PFSK-1 (cell line): ENCODE results near the gene MYH10.

ENCODE experiments used
- FOXP2 ChIP-seq: optimal IDR thresholded peaks from 2 replicates; pipeline ENCODE3; 2011; ENCODE audit warnings: borderline replicate concordance, control low read depth, inconsistent platforms; ENCODE audit not compliant: insufficient read depth; ENCODE audit errors: extremely low read length, extremely low read depth
- POLR2AphosphoS5 ChIP-seq: IDR thresholded peaks from 2 replicates; pipeline ENCODE4 v1.6.1; 2012; ENCODE audit warnings: low read depth, mild to moderate bottlenecking, control low read depth, low read length, moderate library complexity
- SIN3A ChIP-seq: IDR thresholded peaks from 2 replicates; pipeline ENCODE4 v1.6.1; 2012; ENCODE audit warnings: mild to moderate bottlenecking, low read length, moderate library complexity, borderline replicate concordance; ENCODE audit not compliant: insufficient read depth
- TAF1 ChIP-seq: IDR thresholded peaks from 2 replicates; pipeline ENCODE4 v1.6.1; 2012; ENCODE audit warnings: low read length, control low read depth, borderline replicate concordance; ENCODE audit not compliant: insufficient read depth
- TF ChIP-seq, protein P1 (sequence below), 2 experiments: IDR thresholded peaks; 2 replicates each; pipeline versions ENCODE4 v1.6.1 to v1.8.0; 2011 to 2012; ENCODE audit warnings: low read depth in 2 of 2, low read length in 2 of 2, control low read depth in 1 of 2, inconsistent platforms in 1 of 2, mild to moderate bottlenecking in 1 of 2, moderate library complexity in 1 of 2; ENCODE audit not compliant: insufficient read depth in 1 of 2

The MYH10 gene

DNA sequence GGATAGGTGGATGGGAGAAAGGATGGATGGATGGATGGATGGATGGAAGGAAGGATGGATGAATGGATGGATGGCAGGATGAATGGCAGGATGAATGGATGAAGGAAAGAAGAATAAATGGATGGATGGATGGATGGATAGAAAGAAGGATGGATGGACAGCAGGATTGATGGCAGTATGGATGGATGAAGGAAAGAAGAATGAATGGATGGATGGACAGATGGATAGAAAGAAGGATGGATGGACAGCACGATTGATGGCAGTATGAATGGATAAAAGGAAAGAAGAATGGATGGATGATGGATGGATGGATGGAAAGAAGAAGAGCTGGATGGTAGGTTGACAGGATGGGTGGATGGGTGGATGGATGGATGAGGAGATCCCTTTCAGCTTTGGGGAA, 9.2 kb upstream of the MYH10 start:
- TF ChIP-seq SIN3A = no peak
- TF ChIP-seq POLR2AphosphoS5 = no peak
- no peak for TF ChIP-seq FOXP2
- TF ChIP-seq TAF1 = no peak
- TF ChIP-seq, protein P1, sequence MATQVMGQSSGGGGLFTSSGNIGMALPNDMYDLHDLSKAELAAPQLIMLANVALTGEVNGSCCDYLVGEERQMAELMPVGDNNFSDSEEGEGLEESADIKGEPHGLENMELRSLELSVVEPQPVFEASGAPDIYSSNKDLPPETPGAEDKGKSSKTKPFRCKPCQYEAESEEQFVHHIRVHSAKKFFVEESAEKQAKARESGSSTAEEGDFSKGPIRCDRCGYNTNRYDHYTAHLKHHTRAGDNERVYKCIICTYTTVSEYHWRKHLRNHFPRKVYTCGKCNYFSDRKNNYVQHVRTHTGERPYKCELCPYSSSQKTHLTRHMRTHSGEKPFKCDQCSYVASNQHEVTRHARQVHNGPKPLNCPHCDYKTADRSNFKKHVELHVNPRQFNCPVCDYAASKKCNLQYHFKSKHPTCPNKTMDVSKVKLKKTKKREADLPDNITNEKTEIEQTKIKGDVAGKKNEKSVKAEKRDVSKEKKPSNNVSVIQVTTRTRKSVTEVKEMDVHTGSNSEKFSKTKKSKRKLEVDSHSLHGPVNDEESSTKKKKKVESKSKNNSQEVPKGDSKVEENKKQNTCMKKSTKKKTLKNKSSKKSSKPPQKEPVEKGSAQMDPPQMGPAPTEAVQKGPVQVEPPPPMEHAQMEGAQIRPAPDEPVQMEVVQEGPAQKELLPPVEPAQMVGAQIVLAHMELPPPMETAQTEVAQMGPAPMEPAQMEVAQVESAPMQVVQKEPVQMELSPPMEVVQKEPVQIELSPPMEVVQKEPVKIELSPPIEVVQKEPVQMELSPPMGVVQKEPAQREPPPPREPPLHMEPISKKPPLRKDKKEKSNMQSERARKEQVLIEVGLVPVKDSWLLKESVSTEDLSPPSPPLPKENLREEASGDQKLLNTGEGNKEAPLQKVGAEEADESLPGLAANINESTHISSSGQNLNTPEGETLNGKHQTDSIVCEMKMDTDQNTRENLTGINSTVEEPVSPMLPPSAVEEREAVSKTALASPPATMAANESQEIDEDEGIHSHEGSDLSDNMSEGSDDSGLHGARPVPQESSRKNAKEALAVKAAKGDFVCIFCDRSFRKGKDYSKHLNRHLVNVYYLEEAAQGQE (IDR thresholded peaks at IDR 0.05; ENCODE audit: insufficient read depth in 1 of 2, low read depth in 2 of 2, low read length in 2 of 2) = no peak

DNA sequence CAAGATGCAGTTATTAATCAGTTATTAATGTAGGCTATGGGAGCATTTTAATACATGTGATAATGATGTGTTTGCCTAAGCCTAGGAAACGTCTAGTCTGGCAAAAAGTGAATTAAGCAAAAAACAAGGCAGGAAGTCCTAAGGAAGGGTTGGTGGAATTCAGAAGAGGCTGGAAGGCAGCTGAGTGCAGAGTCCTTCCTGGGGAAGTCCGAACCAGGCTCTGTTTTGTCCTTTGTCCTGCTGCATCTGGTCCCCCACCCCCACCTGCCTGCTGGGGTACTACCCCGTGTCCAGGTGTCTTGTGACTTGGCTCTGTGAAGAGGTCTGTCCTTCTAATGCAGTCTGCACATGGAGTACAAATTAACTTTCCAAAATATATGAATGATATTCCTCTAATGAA, 1.5 kb upstream of the MYH10 start:
- no peak for TF ChIP-seq TAF1
- TF ChIP-seq SIN3A = no peak
- TF ChIP-seq POLR2AphosphoS5 = no peak
- TF ChIP-seq FOXP2 = no peak
- TF ChIP-seq, protein P1 (IDR thresholded peaks at IDR 0.05; ENCODE audit: insufficient read depth in 1 of 2, low read depth in 2 of 2, low read length in 2 of 2) = no peak

DNA sequence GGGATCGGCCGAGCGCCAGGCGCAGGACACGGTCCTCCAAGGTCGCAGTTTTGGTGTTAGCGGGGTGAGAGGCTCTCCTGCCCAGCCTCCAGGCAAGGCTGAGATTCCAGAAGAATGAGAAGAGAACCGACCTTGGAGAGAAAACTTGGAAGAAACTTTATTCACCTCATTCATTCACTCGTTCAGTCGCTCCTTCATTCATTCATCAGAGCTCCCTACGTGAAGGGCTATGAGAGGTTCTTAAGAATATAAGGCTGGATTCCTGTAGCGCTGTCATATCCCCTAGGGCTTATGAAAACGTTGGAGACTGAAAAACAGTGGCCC, 991 bp upstream of the MYH10 start:
- TF ChIP-seq SIN3A (no peak), TAF1 (no peak), FOXP2 (no peak), POLR2AphosphoS5 (no peak; the same call in 1 of the 2 replicates)
- TF ChIP-seq, protein P1 (IDR thresholded peaks at IDR 0.05; ENCODE audit: insufficient read depth in 1 of 2, low read depth in 2 of 2, low read length in 2 of 2) = no peak

DNA sequence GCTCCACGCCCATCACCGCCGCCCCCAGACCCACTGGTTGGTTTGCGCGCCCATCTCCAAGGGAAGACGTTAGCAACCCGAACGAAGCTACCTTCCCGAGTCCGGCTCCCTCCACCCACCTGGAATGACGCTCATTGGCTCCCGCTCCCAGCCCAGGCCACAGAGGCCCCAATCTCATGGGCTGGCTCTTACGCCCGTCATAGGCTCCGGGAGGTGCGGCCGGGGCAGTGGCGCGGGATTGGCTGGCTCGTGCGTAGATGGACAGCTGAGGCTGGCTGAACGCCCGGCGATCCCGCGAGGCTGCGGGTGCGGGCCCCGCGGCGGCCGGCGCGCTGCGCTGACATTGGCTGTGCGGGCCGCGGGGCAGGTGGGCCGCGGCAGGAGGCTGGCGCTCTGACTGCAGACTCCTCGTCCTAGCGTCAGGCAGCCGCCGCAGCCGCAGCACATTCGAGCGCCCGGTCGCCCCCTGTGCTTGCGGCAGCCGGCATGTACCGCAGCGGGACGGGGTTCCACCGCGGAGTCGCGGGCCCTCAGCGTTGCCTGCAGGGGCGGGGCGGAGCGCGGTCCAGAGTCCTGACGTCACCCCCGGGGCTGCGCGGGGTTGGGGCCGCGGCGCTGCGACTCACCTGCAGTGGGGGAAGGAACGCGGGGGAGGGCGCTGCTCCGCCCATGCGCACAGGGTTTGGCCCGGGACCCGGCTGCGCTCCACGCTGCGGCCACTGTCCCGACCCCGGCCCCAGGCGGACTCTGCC, 453 bp upstream of the MYH10 start:
- TF ChIP-seq FOXP2 = peak; percentile 52
- no peak for TF ChIP-seq SIN3A

DNA sequence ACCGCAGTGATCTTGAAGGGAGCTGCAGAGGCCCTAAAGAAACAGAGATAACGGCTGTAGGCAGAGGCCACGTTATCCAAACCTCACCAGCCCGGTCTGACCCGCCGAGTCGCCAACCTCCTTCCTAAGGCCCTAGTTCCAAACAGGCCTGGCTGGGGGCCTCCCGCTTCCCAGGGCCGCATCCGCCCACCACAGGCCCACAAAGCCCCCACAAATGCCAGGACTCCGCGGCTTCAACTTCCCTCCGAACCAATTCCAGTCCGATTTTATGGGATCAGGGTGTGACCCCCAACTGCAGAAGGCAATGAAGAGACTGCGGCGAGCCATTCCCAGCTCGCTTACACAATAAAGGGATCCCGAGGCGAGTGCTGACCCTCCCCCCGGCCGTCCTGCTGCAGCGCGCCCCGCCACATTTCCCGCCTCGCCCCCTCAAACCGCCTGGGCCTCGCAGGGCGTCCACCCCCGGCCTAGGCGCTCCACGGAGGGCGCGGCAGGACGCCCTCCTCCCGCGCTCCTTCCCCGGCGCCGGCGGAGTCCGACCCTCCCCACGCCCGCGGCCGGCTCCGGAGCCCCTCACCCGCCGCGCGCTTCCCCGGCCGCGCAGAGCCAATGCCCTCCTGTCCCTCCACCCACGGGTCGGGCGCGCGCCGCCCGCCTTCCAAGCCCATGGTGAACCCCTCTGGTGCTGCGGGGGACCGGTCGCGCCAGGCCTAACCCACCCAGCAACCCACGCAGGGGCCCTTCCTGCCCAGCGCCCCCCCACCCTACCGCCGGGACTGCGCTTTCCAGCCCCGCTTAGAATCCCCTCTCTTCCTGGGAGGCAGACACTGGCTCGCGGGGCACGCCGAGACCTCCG, 926 bp downstream of the MYH10 start:
- TF ChIP-seq, protein P1 (IDR thresholded peaks at IDR 0.05; ENCODE audit: insufficient read depth in 1 of 2, low read depth in 2 of 2, low read length in 2 of 2) = no peak
- TF ChIP-seq FOXP2 = peak; percentile 36
